ENCODE measurements around the gene FOS.

DNA sequence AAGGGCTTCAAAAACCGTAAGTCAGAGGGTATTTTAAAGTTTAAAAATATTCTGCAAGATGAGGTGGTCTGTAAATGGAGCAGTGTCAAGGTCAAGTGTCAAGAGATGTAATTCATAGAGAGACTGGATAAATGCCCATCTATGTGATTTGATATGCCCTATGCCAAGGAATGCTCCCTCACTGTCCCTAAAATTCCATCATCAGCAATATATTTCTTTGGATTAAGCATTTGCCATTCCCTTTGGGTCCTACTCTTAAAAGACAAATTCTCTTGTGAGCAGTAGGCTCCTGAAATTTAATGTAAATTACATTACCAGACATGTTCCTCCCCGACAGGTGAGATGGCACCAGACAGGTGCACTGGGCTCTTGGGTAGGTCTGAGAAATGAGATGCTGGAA is 16.0 kb upstream of the FOS start:
- TF ChIP-seq, protein P1, sequence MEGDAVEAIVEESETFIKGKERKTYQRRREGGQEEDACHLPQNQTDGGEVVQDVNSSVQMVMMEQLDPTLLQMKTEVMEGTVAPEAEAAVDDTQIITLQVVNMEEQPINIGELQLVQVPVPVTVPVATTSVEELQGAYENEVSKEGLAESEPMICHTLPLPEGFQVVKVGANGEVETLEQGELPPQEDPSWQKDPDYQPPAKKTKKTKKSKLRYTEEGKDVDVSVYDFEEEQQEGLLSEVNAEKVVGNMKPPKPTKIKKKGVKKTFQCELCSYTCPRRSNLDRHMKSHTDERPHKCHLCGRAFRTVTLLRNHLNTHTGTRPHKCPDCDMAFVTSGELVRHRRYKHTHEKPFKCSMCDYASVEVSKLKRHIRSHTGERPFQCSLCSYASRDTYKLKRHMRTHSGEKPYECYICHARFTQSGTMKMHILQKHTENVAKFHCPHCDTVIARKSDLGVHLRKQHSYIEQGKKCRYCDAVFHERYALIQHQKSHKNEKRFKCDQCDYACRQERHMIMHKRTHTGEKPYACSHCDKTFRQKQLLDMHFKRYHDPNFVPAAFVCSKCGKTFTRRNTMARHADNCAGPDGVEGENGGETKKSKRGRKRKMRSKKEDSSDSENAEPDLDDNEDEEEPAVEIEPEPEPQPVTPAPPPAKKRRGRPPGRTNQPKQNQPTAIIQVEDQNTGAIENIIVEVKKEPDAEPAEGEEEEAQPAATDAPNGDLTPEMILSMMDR (tag by site-specific recombination; IDR thresholded peaks at IDR 0.05): no peak
- no peak for TF ChIP-seq ZNF112 (tag by site-specific recombination; IDR thresholded peaks at IDR 0.05)
- no peak for TF ChIP-seq GLI4 (tag by site-specific recombination; IDR thresholded peaks at IDR 0.05)
- TF ChIP-seq, protein P2, sequence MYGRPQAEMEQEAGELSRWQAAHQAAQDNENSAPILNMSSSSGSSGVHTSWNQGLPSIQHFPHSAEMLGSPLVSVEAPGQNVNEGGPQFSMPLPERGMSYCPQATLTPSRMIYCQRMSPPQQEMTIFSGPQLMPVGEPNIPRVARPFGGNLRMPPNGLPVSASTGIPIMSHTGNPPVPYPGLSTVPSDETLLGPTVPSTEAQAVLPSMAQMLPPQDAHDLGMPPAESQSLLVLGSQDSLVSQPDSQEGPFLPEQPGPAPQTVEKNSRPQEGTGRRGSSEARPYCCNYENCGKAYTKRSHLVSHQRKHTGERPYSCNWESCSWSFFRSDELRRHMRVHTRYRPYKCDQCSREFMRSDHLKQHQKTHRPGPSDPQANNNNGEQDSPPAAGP (tag by site-specific recombination; IDR thresholded peaks at IDR 0.05): no peak
- no peak for TF ChIP-seq ZNF837 (tag by site-specific recombination; IDR thresholded peaks at IDR 0.05)
- TF ChIP-seq ZNF585B (tag by site-specific recombination; IDR thresholded peaks at IDR 0.05): no peak
- TF ChIP-seq ZNF792 (tag by site-specific recombination; IDR thresholded peaks at IDR 0.05): no peak
- no peak for TF ChIP-seq ZNF302 (tag by site-specific recombination; IDR thresholded peaks at IDR 0.05; ENCODE audit: low read depth)
- TF ChIP-seq SALL2 (tag by site-specific recombination; IDR thresholded peaks at IDR 0.05; ENCODE audit: borderline replicate concordance): no peak
